Measurements from ENCODE around the gene EGFL6. TPM values are rescaled to one million over a fixed set of nuclear protein-coding genes. Genes with fewer than 3 reads are reported as not detected.
A peak's percentile ranks its signal among the peaks of the same experiment; 100 is the strongest.

Gene EGFL6
- total and polyA plus RNA-seq, 10 donors: 0.06 to 0.44 (median 0.19) TPM; not detected in 5

GRCh38 chrX:13652850-13653693 is 83.7 kb downstream of the EGFL6 start, which contains the start of gene TCEANC:
Gene TCEANC, plus strand, starts transcription at chrX:13653141. Its CDS starts 9,368 bp downstream, at chrX:13662509.
- peak in 2 of 11 experiments; percentile 12 to 36 for TF ChIP-seq CTCF (IDR thresholded peaks at IDR 0.05 in 8 of 11, conservative IDR thresholded peaks at IDR 0.05 in 3 of 11)
- TF ChIP-seq POLR2A (IDR thresholded peaks at IDR 0.05): peak; percentile 57 to 63 (median 59)
- TF ChIP-seq POLR2AphosphoS5 (IDR thresholded peaks at IDR 0.05): peak; percentile 92 to 96 (median 95)
- intact Hi-C loops (cut with DNase I; ENCODE audit: low total_unique reads): loop anchor here (10.0 kb wide), 2 partner anchors 102 to 382 kb away; no protein-coding TSS in a partner anchor

DNA sequence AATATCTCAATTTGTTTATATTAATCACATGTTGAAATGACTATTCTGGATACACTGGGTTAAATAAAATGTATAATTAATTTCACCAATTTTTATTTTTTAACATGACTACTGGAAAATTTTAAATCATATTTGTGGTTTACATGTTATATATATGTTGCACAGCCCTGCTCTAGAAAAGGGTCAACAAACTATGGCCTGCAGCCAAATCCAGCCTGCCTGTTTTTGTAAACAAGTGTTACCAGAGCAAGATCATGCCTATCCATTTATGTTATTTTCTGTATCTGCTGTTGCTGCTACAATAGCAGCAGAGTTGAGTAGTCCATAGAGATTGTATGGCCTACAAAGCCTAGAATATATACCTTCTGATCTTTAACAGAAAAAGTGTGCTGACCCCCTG is 84.7 kb downstream of the EGFL6 start:
- TF ChIP-seq POLR2AphosphoS5 (IDR thresholded peaks at IDR 0.05) (no peak), POLR2A (IDR thresholded peaks at IDR 0.05) (no peak), CTCF (IDR thresholded peaks at IDR 0.05 in 8 of 11, conservative IDR thresholded peaks at IDR 0.05 in 3 of 11) (no peak)
- Histone ChIP-seq H3K27me3 (replicated peaks in 1 of 7) (no peaks in the 10 kb centered on the region), H3K9me3 (no peaks in the 10 kb centered on the region), H3K4me1 (peaks cover 9 to 35% (median 21%) of the 10 kb centered on the region in 6 donors), H3K4me3 (peak overlapping the region in 3 of 8 donors; percentile 50 to 81 (median 65)), H3K27ac (peak overlapping the region in 6 of 8 donors; percentile 92 to 98 (median 96)), H3K36me3 (peaks cover 0 to 21% (median 0%) of the 10 kb centered on the region in 6 donors)
- DNase-seq: no peak
- intact Hi-C loops (cut with DNase I; ENCODE audit: low total_unique reads): loop anchor here (10.0 kb wide), 2 partner anchors 101 to 381 kb away; no protein-coding TSS in a partner anchor

More at GRCh38 chrX:13652850-13653693, 83.7 kb downstream of the EGFL6 start, which contains the start of gene TCEANC:
- H3K4me1 ChIP-seq: peaks cover 9 to 31% (median 15%) of the 10 kb centered on the region in 6 donors
- H3K36me3 ChIP-seq: peaks cover 0 to 21% (median 0%) of the 10 kb centered on the region in 6 donors
- H3K27me3 ChIP-seq (replicated peaks in 1 of 7): no peaks in the 10 kb centered on the region
- H3K4me3 ChIP-seq: peak within 1 kb of the TSS; percentile 49 to 81 (median 52)
- H3K9me3 ChIP-seq: no peaks in the 10 kb centered on the region
- peak within 1 kb of the TSS; percentile 82 to 98 (median 96) for H3K27ac ChIP-seq
- 0 to 6% (median 1%) methylated on average over 15 to 54 of the region's 54 CpGs for WGBS, 5 donors
- peak; percentile 99 for DNase-seq

GRCh38 chrX:13655674-13656073 is 86.3 kb downstream of the EGFL6 start:
- H3K27ac ChIP-seq: no peak overlapping the region
- no peak overlapping the region for H3K4me3 ChIP-seq
- intact Hi-C loops (cut with DNase I; ENCODE audit: low total_unique reads): loop anchor here (10.0 kb wide), 2 partner anchors 99 to 379 kb away; no protein-coding TSS in a partner anchor
- H3K27me3 ChIP-seq (replicated peaks in 1 of 7): no peaks in the 10 kb centered on the region
- peaks cover 0 to 32% (median 0%) of the 10 kb centered on the region in 6 donors for H3K36me3 ChIP-seq
- no peak for DNase-seq
- peaks cover 9 to 36% (median 21%) of the 10 kb centered on the region in 6 donors for H3K4me1 ChIP-seq
- no peak for TF ChIP-seq POLR2AphosphoS5 (IDR thresholded peaks at IDR 0.05)
- no peak for TF ChIP-seq POLR2A (IDR thresholded peaks at IDR 0.05)
- TF ChIP-seq CTCF (IDR thresholded peaks at IDR 0.05 in 8 of 11, conservative IDR thresholded peaks at IDR 0.05 in 3 of 11): no peak
- WGBS, 5 donors: 84 to 93% (median 88%) methylated on average over 3 of the region's 3 CpGs
- no peaks in the 10 kb centered on the region for H3K9me3 ChIP-seq

Data from spleen (tissue), 11 donors.